ENCODE data around the gene GPR183. TPM values are rescaled to one million over a fixed set of nuclear protein-coding genes. Genes with fewer than 3 reads are reported as not detected.

Gene GPR183
- total RNA-seq, 3 donors from 2014 or later = 1.6 to 15.3 (median 5.0) TPM

GRCh38 chr13:99301913-99302636 lies 5.1 kb downstream of the GPR183 start:
- intact Hi-C loops (cut with DNase I, micrococcal nuclease) = no loop called here
- Histone ChIP-seq H3K4me3 (no peak overlapping the region), H3K36me3 (ENCODE audit: low read depth) (no peaks in the 10 kb centered on the region), H3K4me1 (ENCODE audit: low read depth) (no peaks in the 10 kb centered on the region), H3K9me3 (no peaks in the 10 kb centered on the region)
- no peak for TF ChIP-seq CTCF (IDR thresholded peaks at IDR 0.05)
- DNase-seq (no peak), ATAC-seq (peak; percentile 35)

- intact Hi-C loops (cut with DNase I, micrococcal nuclease) = no loop called here
These were observed 6.0 kb downstream of the GPR183 start for GRCh38 chr13:99301056-99301838.

GRCh38 chr13:99299920-99300341 lies 7.3 kb downstream of the GPR183 start:
- intact Hi-C loops (cut with DNase I, micrococcal nuclease) = no loop called here
- no peak overlapping the region for H3K4me3 ChIP-seq
- ATAC-seq (no peak), DNase-seq (no peak)
- H3K4me1 ChIP-seq (ENCODE audit: low read depth) = no peaks in the 10 kb centered on the region
- no peaks in the 10 kb centered on the region for H3K9me3 ChIP-seq
- no peak for TF ChIP-seq CTCF (IDR thresholded peaks at IDR 0.05)
- H3K36me3 ChIP-seq (ENCODE audit: low read depth) = no peaks in the 10 kb centered on the region

More at GRCh38 chr13:99301056-99301838, 6.0 kb downstream of the GPR183 start:
- H3K4me1 ChIP-seq (ENCODE audit: low read depth) = no peaks in the 10 kb centered on the region
- no peak for ATAC-seq
- H3K9me3 ChIP-seq = no peaks in the 10 kb centered on the region
- DNase-seq = no peak
- no peak overlapping the region for H3K4me3 ChIP-seq
- TF ChIP-seq CTCF (IDR thresholded peaks at IDR 0.05) = no peak
- no peaks in the 10 kb centered on the region for H3K36me3 ChIP-seq (ENCODE audit: low read depth)

GRCh38 chr13:99299256-99299919 lies 7.8 kb downstream of the GPR183 start:
- Histone ChIP-seq H3K4me1 (ENCODE audit: low read depth) (no peaks in the 10 kb centered on the region), H3K9me3 (no peaks in the 10 kb centered on the region), H3K4me3 (no peak overlapping the region), H3K36me3 (ENCODE audit: low read depth) (no peaks in the 10 kb centered on the region)
- intact Hi-C loops (cut with DNase I, micrococcal nuclease) = no loop called here
- no peak for DNase-seq
- TF ChIP-seq CTCF (IDR thresholded peaks at IDR 0.05) = no peak
- ATAC-seq = no peak

- no peak overlapping the region for H3K4me3 ChIP-seq
- no peak for DNase-seq
- intact Hi-C loops (cut with DNase I, micrococcal nuclease) = no loop called here
- peaks cover 8% of the 10 kb centered on the region for H3K4me1 ChIP-seq (ENCODE audit: low read depth)
- no peak for ATAC-seq
- H3K36me3 ChIP-seq (ENCODE audit: low read depth) = no peaks in the 10 kb centered on the region
- H3K9me3 ChIP-seq = no peaks in the 10 kb centered on the region
- TF ChIP-seq CTCF (IDR thresholded peaks at IDR 0.05) = no peak
These were observed 9.1 kb downstream of the GPR183 start for GRCh38 chr13:99298056-99298455.
